ENCODE results near the gene ZNF577. TPM values are rescaled to one million over a fixed set of nuclear protein-coding genes. Genes with fewer than 3 reads are reported as not detected.

The ZNF577 gene
- total and polyA plus RNA-seq, 2 of the 13 experiments (the other 11 are each of a cell fraction or from before 2014, with no cell fraction given), result 5.7 to 7.6 TPM

GRCh38 chr19:51904331-51905165 is 16.8 kb upstream of the ZNF577 start, which contains the start of gene ZNF649 (continued):
- TF ChIP-seq ATM (IDR thresholded peaks at IDR 0.05; ENCODE audit: borderline replicate concordance), result no peak
- peak; percentile 41; the same call in 1 of the 2 replicates for TF ChIP-seq FOXA3 (CRISPR knock-in tag; IDR thresholded peaks at IDR 0.05)
- TF ChIP-seq HNRNPH1 (optimal IDR thresholded peaks at IDR 0.05; ENCODE audit: low read depth, low read length), result no peak
- TF ChIP-seq JARID2 (CRISPR knock-in tag; IDR thresholded peaks at IDR 0.05; ENCODE audit: insufficient replicate concordance), result no peak
- no peak for TF ChIP-seq IKZF1 (IDR thresholded peaks at IDR 0.05)
- no peak for TF ChIP-seq ZNF280B (CRISPR knock-in tag; IDR thresholded peaks at IDR 0.05; ENCODE audit: borderline replicate concordance)
- no peak for TF ChIP-seq TP53 (CRISPR knock-in tag; conservative IDR thresholded peaks at IDR 0.05)
- no peak for TF ChIP-seq SIX4 (CRISPR knock-in tag; IDR thresholded peaks at IDR 0.05)
- TF ChIP-seq SMAD3 (CRISPR knock-in tag; IDR thresholded peaks at IDR 0.05), result no peak
- no peak for TF ChIP-seq ZNF607 (CRISPR knock-in tag; IDR thresholded peaks at IDR 0.05; ENCODE audit: borderline replicate concordance)
- no peak for TF ChIP-seq BORCS8-MEF2B (CRISPR knock-in tag; IDR thresholded peaks at IDR 0.05)
- peak; percentile 81 for TF ChIP-seq ZFP91 (CRISPR knock-in tag; IDR thresholded peaks at IDR 0.05; ENCODE audit: borderline replicate concordance)
- peak; percentile 44; the same call in 1 of the 2 replicates for TF ChIP-seq YEATS2 (CRISPR knock-in tag; IDR thresholded peaks at IDR 0.05; ENCODE audit: borderline replicate concordance)
- TF ChIP-seq RXRB (CRISPR knock-in tag; IDR thresholded peaks at IDR 0.05; ENCODE audit: borderline replicate concordance), result no peak
- TF ChIP-seq NR1H2 (CRISPR knock-in tag; IDR thresholded peaks at IDR 0.05; ENCODE audit: borderline replicate concordance, low read depth), result no peak
- TF ChIP-seq KDM5B (CRISPR knock-in tag; IDR thresholded peaks at IDR 0.05; ENCODE audit: borderline replicate concordance), result no peak
- TF ChIP-seq GATAD2A (CRISPR knock-in tag; IDR thresholded peaks at IDR 0.05), result peak; percentile 20; the same call in 1 of the 2 replicates
- 0 out of 2 replicates have a peak, but pooled peaks have one; percentile 40 for TF ChIP-seq ZNF704 (CRISPR knock-in tag; IDR thresholded peaks at IDR 0.05; ENCODE audit: borderline replicate concordance)
- 0 out of 2 replicates have a peak, but pooled peaks have one; percentile 42 for TF ChIP-seq SMAD1 (CRISPR knock-in tag; IDR thresholded peaks at IDR 0.05; ENCODE audit: borderline replicate concordance, low read depth)
- TF ChIP-seq ZNF703 (CRISPR knock-in tag; IDR thresholded peaks at IDR 0.05; ENCODE audit: borderline replicate concordance), result no peak
- no peak for TF ChIP-seq HIC2 (CRISPR knock-in tag; IDR thresholded peaks at IDR 0.05; ENCODE audit: low read depth)
- no peak for TF ChIP-seq RARA (CRISPR knock-in tag; IDR thresholded peaks at IDR 0.05)
- no peak for TF ChIP-seq MTA3 (CRISPR knock-in tag; IDR thresholded peaks at IDR 0.05)
- 0 out of 2 replicates have a peak, but pooled peaks have one; percentile 32 for TF ChIP-seq ZFP82 (CRISPR knock-in tag; IDR thresholded peaks at IDR 0.05; ENCODE audit: borderline replicate concordance)
